NCI-H446 (cell line): ENCODE results near the gene RAB7A.
"Not testable (repeated sequence)": the region's sequence is repeated elsewhere in the genome, so short reads cannot be mapped to it uniquely, and the experiment has no call there.

Source experiments
- DNase-seq, 2 experiments: peaks; one replicate each; lab custom pipeline; 2025; lab: John Stamatoyannopoulos, UW

RAB7A gene

DNA sequence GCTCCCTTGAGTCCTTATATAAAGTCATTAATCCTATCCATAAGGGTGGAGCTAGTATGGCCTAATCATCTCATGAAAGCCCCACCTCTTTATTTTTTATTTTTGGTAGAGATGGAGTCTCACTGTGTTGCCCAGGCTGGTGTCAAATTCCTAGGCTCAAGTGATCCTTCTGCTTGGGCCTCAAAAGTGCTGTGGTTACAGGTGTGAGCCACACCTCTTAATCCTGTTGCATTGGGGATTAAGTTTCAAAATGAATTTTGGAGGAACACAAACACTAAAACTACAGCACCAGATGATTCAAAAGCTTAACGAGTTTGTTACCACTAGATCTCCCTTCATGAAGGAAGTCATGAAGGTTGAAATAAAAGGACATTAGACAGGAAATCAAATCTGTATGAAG lies 27.7 kb downstream of the RAB7A start:
- no peak for DNase-seq

DNA sequence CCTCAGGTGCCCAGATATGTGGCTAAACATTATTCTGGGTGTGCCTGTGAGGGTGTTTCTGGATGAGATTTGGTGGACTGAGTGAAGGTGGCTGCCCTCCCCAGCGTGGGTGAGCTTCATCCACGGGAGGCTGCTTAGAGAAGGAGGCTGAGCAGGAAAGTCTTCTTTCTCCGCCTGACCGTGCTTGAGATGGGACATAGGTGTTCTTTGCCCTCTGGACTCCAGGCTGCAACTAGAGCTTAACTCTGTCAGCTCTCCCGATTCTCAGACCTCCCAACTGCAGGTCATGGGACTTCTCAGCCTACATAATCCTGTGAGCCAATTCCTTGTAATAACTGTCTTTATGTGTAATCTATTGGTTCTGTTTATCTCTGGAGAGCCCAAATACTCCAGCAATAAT lies 34.1 kb downstream of the RAB7A start:
- no peak for DNase-seq

DNA sequence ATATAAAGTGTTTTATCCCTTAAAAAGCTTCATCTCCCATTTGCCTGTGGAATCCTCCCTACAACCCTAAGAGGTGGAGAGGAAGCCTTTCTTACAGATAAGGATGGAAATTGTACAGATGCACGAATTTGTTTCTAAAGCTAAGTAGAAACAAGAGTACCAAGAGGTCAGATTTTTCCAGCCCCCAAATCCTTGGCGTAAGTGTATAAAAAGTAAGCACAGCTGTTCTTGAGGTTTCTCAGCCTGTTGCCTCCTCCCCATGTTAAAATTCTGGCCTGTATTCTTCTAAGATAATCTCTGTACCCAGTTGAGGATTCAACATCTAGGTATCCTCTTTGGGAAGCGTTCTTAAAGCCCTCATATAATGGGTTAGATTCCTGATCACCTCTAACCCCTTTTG lies 34.9 kb downstream of the RAB7A start:
- no peak for DNase-seq

DNA sequence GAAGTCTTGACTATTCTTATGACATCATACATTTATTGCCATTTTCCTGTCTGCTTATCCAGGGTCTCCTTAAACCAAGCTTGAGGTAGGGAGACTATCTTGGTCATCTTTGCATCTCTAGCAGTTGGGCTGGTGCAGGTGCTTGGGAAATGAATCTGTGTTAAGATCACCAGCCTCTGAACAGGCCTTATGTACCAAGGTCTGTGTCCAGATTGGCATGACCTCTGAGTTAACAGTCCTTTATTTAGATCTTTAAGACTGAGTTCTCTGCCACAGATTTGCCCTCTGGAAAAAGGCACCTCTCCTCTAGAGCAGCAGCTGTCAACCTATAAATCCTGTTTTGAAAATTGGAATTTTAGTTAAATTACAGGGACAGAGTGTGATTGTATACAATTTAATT lies 35.4 kb downstream of the RAB7A start:
- DNase-seq, result no peak

DNA sequence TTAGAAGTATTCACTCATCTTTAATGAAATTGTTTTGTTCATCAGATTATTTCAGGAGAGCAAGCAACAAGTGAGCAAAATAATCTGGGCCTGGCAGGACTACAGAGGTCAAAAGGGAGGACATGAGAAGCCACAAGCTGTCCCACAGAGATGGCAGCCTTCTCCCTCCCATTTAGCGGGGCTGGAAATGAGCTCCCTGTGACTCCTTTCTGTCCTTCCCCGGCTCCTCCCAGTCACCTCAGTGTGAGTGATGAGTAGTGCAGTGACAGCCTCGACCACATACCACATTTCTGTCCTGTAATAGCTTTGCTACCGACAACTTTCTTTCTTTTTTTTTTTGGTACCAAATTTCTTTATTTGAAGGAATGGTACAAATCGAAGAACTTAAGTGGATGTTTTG lies 38.0 kb downstream of the RAB7A start:
- DNase-seq, result no peak

DNA sequence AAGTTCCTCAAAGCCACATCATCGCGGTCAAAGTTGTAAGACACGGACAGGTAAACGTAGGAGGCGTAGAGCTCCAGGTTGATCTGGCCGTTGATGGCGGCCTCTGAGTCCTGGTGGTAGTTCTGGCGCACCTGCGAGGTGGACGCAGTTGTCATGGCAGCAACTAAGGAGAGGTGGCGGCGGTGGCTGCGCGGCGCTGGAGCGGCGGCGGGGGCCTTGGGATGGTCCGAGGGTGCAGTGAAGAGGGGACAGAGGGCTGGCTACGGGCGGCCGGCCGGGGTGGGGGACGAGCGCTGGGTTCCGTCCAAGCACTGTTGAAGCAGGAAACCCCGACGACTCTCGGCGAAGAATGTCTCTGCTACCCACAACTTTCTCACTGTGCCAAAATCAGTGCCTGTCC lies 38.9 kb downstream of the RAB7A start:
- DNase-seq, result no peak

DNA sequence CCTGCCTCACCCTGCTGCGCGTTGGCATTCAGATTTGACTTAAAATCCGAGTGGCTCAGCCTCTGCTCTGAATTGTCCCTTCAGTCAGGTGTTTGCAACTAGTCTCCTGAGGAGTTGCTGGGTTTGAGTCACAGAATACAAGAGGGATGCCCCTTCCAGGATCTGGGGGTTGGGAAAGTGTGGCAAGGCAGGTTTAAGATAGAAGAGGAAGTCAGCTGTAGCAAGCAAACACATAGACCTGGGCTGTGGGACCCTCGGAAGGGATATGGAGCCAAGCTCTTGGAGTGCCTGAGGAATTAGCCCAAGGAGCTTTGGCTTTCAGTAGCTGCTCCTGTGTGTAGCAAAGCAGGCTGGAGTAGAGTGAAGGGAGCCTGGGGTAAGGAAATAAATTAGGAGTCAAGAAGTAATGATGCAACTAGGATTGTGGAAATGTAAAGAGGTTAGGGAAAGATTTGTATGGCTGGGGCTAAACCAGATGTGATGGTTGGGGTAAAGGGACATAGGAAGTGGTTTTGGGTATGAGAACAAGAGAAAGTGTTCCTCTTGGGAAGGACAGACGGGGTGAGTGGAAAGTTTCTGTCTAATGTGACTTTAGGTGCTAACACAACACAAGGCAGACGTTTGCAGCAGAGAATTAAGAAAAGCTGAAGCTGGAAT lies 41.2 kb downstream of the RAB7A start:
- DNase-seq, result no peak

DNA sequence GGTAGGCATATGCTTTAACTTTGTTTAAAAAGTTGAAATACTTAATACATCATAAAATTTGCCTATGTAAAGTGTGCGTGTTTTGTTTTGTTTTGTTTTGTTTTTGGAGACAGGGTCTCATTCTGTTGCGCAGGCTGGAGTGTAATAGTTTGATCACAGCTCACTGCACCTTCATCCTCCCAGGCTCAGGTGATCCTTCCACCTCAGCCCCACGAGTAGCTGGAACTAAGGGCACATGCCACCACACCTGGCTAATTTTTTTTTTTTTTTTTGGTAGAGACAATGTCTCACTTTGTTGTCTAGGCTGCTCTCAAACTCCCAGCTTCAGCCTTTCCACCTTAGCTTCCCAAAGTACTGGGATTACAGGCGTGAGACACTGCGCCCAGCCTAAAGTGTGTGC lies 42.5 kb downstream of the RAB7A start:
- DNase-seq, result no peak

DNA sequence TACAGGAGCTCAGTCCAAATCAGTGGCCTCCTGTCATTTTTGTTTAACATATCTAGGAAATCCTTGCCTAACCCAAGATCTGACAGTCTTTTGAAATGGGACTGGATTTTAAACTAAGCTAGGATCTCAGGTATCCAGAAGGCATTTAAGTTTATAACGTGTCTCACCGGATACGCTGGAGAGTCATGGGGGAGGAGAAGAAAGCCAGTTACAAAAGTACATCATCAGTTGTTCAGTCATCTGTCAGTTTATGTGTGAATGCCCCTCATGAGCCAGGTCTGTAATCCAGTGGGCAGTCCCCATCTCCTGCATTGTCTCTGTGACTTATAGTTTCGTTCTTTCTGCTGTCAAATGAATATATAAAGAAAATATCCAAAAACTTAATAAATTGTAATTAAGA lies 44.4 kb downstream of the RAB7A start:
- DNase-seq, result no peak

DNA sequence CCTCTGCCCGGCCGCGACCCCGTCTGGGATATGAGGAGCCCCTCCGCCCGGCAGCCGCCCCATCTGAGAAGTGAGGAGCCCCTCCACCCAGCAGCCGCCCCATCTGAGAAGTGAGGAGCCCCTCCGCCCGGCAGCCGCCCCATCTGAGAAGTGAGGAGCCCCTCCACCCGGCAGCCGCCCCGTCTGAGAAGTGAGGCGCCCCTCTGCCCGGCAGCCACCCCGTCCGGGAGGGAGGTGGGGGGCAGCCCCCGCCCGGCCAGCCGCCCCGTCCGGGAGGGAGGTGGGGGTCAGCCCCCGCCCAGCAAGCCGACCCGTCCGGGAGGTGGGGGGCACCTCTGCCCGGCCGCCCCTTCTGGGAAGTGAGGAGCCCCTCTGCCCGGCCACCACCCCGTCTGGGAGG lies 47.2 kb downstream of the RAB7A start:
- DNase-seq, result not testable (repeated sequence)

DNA sequence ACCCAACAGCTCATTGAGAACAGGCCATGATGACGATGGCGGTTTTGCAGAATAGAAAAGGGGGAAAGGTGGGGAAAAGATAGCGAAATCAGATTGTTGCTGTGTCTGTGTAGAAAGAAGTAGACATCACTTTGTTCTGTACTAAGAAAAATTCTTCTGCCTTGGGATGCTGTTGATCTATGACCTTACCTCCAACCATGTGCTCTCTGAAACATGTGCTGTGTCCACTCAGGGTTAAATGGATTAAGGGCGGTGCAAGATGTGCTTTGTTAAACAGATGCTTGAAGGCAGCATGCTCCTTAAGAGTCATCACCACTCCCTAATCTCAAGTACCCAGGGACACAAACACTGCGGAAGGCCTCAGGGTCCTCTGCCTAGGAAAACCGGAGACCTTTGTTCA lies 47.6 kb downstream of the RAB7A start:
- not testable (repeated sequence) for DNase-seq

DNA sequence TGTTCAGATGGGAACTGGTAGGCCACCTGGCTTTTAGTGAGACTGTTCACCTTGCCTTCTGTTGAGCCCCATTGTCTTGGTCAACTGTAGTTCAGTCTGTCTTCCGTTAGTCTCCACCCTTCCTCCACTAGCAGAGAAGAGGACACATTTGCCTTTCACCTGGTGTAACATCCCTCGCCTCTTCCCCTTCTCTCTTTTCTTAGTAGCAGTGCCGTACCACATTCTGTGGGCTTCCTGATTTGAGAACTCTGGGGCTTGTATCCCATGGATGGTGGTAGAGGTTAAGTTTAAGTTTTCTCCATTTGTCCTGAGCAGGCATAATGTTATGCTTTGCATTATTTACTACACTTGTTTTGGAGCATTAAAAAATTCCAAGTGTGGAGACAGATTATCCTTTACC lies 49.3 kb downstream of the RAB7A start:
- no peak for DNase-seq

DNA sequence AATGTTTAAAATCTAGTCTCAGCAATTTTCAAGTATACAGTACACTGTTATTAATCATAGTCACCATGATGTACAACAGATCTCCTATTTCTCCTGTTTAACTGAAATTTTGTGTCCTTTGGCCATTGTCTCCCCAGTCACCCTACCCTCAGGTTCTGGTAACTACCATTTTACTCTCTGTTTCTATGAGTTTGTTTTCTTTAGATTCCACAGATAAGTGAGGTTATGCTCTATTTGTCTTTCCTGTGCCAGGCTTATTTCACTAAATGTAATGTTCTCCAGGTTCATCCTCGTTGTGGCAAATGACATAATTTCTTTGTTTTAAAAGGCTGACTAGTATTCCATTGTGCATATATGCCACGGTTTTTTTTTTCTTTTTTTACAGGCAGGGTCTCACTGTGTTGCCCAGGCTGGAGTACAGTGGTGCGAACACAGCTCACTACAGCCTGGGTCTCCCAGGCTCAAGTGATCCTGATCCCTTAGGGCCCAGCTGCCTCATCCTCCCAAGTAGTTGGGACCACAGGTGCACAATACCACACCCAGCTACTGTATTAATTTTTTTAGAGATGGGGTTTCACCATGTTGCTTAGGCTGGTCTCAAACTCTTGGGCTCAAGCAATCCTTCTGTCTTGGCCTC lies 50.0 kb downstream of the RAB7A start:
- no peak for DNase-seq

DNA sequence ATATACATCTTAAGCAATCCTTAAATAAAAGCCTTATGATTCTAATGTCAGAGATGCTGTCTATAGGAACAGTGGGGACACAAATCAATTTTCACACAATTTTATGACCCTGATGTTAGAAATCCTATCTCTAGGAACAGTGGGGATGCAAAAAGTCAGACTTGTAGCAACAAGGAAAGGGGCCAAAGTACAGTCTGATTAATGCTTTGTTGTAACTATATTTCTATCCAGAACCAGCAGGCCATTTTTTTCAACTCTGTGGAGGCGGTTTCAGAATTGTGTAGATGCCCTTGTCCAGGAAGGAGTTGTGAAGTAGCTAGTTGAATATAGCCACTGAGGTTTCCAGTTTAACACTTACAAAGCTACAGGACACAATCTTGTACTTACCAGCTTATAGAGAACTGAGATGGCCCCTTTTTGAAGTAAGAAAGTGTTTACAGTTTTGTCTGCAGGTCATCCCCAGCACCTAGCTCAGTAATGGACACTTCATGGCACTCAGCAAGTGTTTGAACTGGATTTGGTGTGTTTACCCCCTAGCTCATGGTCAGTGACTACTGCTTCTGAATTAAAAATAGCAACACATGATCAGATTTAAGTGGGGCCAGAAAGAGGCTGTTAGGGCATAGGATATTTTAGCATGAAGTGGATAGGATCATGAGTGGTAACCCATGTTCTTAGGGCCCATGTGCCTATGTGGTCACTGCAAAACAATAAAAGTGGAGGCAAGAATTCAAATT lies 54.3 kb downstream of the RAB7A start:
- DNase-seq, result no peak

DNA sequence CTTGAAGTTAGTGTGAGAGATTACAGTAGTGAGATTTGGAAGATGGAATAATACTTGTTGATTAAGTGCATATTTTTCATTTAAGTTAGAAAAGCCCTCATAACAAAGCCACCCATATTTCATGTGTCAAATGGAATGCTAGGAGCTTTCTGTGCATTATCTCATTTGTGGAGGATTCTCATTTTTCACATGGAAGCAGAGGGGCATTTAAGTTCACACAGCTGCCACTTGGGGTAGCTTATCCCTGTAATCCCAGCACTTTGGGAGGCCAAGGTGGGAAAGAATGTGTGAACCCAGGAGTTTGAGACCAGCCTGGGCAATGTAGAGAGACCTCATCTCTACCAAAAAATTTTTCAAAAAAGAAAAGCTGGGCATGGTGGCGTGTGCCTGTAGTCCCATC lies 55.2 kb downstream of the RAB7A start:
- no peak for DNase-seq

DNA sequence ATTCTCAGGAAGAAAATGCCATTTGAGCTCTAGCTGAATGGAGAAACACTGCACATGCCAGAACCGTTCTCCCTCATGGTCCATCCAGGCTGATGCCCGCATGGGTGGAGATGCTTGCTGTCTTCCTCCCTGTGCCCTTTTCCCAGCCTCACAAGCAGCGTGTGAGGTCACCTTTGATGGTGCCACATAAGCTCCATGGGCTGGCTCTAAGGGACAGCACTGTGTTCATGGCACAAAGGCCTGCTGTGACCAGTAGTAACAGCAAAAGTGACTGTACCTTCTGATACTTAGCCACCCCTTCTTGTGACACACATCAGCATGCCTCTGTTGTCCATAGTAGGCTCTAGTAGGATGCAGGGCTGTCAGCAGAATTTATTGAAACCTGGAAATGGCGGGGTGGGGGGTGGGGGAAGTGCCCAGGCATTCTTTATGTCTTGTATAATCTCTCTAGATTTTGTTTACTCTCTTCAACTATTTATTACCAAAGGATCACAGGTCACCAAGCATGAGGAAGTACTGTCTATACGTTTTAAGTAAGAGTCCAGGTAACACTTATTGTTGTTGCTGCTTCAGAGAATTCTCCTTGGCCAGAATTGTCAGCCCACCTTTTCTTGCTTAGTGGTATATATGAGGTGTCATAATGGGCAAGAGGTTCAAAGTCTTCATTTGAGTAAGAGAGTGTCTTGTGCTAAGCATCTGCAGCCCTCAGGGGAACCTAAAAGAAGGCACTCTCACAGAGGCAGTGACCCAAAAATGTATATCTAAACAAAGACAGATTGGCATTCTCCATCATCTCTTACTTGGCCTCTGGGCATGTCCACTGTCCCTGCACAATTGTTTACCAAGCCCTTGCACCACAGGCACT lies 56.5 kb downstream of the RAB7A start:
- DNase-seq, result no peak

DNA sequence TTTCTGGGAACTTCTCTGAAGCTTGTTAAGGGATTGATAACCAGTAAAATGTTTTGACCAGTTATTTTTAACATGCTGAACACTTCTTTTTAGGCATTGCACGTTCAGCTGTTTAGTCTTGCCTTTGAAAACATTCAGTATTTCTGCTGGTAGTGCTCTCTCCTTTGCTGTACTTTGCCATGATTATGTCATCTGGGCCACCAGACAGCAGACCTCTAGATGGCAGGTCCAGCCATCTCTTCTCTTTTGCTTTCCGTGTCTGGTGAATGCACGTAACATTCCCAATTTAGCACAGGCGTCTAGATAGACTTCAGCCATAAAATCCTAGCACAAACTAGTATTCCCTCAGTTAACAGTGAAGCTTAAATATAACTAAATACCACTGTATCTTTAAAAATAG lies 57.8 kb downstream of the RAB7A start:
- DNase-seq, result no peak

DNA sequence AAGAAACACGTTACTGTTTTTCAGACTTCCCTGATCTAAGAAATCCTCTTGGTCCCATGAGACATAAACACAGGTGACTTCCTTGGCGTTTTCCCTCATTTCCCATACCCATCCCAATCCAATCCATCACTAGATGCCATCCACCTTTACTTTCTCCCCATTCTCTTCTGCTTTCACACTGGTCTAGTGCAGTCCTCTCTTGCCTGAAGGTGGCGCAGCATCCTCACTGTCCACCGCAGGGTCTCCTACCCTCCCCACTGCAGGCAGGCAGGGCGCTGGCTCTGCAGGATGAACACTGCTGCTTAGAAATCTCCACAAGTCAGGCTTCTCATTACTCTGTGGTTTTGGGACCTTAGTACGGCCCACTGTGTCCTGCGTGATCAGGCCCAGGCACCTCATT lies 58.2 kb downstream of the RAB7A start:
- no peak for DNase-seq

DNA sequence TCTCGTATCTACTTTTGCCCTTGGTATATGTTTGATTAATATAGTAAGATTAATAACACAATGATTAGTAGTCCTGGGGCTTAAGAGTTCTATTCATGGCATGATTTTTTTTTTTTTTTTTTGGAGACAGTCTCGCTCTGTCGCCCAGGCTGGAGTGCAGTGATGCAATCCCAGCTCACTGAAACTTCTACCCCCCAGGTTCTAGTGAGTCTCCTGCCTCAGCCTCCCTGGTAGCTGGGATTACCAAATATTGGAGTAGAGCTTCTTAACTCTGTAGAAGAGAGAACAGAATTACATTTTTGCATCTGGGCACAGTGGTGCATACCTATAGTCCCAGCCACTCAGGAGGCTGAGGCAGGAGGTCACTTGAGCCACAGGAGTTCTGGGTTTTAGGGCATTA lies 58.9 kb downstream of the RAB7A start:
- no peak for DNase-seq

DNA sequence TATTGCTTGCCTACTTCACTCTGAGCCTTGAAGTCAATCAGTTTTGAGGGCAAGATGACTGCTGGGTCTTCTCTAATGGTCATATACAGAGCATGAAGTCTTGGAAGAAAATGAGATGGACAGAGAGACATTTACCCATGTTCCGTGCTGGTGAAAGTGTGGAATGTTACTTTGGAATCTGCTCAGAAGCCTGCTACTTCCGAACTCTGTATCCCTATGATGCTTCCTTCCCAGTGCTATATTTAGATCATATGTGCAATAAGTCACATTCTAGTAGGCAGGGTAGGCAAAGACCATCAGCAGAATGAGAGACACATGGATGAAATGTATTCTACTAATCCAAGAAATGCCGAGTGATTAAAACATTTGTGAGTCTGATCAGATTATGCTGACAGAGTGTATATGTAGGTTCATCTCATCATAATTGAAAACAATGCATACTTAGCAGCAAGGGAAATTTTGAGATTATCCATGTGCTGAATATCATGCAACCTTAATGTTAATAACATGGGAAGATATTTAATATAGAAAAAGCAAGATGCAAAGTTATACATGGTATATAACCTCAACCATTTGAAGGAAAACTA lies 60.5 kb downstream of the RAB7A start:
- DNase-seq, result no peak

DNA sequence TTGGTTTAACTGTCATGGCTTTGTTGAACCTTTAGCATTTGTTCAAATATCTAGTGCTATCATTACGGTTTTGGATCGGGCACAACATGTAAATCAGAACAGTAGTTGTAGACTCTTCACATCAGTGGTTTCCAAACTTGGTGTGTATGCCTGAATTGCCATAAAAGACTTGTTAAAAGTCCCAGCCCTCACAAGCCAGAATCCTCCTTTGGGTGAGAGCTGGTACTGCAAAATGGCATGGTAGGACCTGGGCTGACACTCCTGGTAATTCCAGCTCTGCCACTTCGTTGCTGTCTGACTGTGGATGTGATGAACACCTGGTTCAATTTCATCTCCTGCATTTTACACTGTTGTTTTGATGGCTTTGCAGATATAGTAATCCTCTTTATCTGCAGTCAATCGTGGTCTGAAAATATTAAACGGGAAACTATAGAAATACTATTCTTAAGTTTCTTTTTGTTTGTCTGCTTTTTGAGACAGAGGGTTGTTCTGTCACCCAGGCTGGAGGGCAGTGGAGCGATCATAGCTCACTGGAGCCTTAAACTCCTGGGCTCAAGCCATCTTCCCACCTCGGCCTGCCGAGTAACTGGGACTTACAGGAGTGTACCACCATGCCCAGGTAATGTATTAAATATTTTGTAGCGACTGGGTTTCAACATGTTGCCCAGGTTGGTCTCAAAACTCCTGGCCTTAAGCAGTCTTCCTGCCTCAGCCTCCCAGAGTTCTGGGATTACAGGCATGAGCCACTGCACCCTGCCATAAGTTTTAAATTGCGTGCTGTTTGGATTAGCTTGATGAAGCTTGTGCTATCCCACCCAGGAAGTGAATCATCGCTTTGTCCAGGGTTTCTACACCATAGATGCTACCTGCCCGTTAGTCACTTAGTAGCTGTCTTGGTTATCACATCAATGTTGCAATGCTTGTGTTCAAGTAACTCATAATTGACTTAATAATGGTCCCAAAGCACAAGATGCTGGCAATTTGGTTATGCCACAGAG lies 61.6 kb downstream of the RAB7A start:
- no peak for DNase-seq
